GM12891 (cell line): Measurements from ENCODE around the gene ANKRD63.

Experiments
- DNase-seq: peaks from one replicate; pipeline ENCODE4 v3.0.0; 2011; ENCODE audit warnings: low spot score; ENCODE audit not compliant: insufficient read length
- FAIRE-seq: peaks from 2 replicates; lab custom pipeline; 2011; peaks lifted over from hg19 to GRCh38; lab: Jason Lieb, UNC
- PAX5 ChIP-seq: IDR thresholded peaks from 2 replicates; pipeline ENCODE4 v1.6.1; 2011; ENCODE audit warnings: low read length, moderate library complexity, mild to moderate bottlenecking; ENCODE audit not compliant: insufficient read depth, severe bottlenecking
- POLR2A ChIP-seq: IDR thresholded peaks from 2 replicates; pipeline ENCODE4 v1.6.1; 2011; ENCODE audit warnings: low read depth, low read length, control low read depth
- POLR2AphosphoS5 ChIP-seq: IDR thresholded peaks from 2 replicates; pipeline ENCODE4 v1.6.1; 2011; ENCODE audit warnings: low read depth, low read length, control low read depth
- POU2F2 ChIP-seq: IDR thresholded peaks from 2 replicates; pipeline ENCODE4 v1.6.1; 2011; ENCODE audit warnings: low read depth, mild to moderate bottlenecking, control low read depth, low read length, moderate library complexity
- SPI1 ChIP-seq: IDR thresholded peaks from 2 replicates; pipeline ENCODE4 v1.6.1; 2011; ENCODE audit warnings: low read depth, low read length, control low read depth
- TAF1 ChIP-seq: IDR thresholded peaks from 2 replicates; pipeline ENCODE4 v1.6.1; 2011; ENCODE audit warnings: low read depth, low read length, control low read depth

Gene ANKRD63

DNA sequence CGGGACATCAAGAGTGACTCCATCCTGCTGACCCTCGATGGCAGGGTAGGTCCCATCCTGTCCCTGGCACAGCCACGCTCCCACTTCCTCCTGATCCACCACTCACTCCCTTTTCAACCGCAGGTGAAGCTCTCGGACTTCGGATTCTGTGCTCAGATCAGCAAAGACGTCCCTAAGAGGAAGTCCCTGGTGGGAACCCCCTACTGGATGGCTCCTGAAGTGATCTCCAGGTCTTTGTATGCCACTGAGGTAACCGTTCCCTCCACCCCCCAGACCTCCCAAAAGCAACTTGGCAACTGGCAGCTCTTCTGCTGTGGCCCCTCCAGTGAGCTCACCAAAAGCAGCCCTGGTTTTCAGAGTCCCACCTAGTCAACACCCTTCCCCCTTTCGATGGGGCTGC is 9.4 kb downstream of the ANKRD63 start:
- no peak for FAIRE-seq
- no peak for DNase-seq
- TF ChIP-seq PAX5 (no peak), POLR2A (no peak), POU2F2 (no peak)

DNA sequence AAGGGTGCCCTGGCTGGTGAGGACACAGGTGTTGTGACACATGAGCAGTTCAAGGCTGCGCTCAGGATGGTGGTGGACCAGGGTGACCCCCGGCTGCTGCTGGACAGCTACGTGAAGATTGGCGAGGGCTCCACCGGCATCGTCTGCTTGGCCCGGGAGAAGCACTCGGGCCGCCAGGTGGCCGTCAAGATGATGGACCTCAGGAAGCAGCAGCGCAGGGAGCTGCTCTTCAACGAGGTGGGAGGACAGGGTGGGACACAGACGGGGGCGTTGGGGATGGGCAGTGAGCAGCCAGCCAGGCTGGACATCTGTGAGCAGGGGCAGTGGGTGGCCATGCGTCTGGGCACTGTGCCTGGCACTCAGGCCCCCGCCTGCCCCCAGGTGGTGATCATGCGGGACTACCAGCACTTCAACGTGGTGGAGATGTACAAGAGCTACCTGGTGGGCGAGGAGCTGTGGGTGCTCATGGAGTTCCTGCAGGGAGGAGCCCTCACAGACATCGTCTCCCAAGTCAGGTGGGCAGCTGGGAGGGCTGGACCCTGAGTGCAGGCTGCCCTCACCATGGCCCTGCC is 10.3 kb downstream of the ANKRD63 start:
- FAIRE-seq (no peak), DNase-seq (no peak)
- TF ChIP-seq POU2F2 (no peak), POLR2A (no peak), POLR2AphosphoS5 (no peak), TAF1 (no peak), PAX5 (no peak), SPI1 (no peak)

DNA sequence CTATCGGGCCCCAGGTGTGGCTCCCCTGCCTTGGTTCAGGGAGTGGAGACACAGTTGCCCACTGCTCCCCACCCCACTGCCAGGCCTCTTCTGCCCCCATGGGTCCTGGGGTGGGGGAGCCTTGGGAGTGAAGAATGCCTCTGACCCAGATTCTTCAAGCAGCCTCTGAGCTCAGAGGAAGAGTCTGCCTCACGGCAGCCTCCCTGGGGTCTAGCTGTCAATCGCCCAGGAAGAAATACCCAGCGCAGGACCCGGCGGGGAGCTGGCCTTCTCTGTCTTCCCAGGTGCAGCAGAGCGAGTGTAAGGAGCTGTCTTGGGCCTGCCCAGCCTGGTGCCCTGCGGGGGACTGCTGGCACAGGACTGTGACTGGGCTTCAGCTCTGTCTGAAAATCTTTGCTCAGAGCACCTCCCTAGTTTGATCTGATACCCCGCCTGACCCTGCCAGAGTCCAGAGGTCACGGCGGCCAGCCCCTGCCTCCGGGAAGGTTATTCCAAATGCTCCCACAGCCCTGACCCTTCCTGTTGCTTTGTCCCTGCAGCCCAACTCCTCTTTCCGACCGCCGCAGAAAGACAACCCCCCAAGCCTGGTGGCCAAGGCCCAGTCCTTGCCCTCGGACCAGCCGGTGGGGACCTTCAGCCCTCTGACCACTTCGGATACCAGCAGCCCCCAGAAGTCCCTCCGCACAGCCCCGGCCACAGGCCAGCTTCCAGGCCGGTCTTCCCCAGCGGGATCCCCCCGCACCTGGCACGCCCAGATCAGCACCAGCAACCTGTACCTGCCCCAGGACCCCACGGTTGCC is 11.0 kb downstream of the ANKRD63 start:
- TF ChIP-seq POLR2A (no peak), POU2F2 (no peak), PAX5 (no peak), TAF1 (no peak), POLR2AphosphoS5 (no peak)
- no peak for FAIRE-seq

DNA sequence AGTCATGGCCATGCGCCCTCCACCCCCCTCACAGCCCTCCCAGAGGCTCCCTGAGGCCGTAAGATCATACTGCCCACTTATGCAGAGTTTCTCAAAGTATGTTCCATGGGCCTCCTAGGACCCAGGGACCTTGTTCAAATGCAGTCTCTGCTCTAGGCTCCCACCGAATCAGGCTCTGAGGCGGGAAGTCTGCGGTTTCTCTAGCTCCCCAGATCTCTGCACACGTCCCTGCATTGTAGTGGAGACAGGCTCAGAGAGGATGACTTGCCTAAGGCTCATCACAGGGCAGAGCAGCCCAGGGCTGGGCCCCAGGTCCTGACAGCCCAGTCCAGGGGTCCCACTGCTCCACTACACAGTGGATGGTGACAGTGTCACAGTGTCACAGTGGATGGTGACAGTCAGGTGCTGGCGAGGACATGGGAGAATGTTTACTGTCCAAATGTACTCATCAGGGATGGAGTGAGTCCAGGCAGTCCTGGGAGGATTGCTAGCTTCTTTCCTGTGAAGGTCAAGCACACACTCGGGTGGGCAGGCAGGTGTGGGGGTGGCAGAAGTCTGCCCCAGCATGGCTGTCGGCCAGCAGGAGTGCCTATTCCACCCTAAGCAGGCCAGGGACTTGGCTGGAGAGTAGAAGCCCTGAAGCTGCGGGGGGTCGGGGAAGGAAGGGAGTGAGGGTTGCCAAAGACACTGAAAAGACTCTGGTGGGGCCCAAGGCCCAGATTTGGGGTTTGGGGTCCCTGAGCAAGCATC is 12.4 kb downstream of the ANKRD63 start:
- TF ChIP-seq SPI1 (no peak), PAX5 (no peak), POU2F2 (no peak)
- no peak for DNase-seq

More for the DNA sequence above, 11.0 kb downstream of the ANKRD63 start:
- no peak for DNase-seq

DNA sequence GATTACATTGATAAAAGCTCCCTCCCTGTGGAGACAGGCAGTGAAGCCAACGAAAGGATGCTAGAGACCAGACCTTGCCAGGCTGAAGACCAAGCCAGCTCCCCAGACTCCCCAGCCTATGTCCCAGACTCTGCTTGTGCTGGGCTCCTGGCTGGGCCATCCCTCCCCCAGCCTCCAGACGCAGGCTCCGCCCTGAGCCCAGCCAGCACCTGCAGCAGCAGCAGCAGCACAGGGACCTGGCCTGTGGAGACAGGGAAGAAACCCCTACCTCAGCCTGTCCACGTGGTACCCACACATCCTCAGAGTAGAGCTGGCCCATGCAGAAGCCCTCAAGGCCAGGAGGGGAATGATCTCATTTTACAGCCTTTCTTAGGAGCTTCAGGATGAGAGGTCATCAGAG is 13.3 kb downstream of the ANKRD63 start:
- FAIRE-seq (no peak), DNase-seq (no peak)
- no peak for TF ChIP-seq TAF1
- no peak for TF ChIP-seq POU2F2
- TF ChIP-seq POLR2AphosphoS5: no peak
- no peak for TF ChIP-seq PAX5
- TF ChIP-seq SPI1: no peak
- no peak for TF ChIP-seq POLR2A

More for the DNA sequence above, 12.4 kb downstream of the ANKRD63 start:
- FAIRE-seq: no peak

DNA sequence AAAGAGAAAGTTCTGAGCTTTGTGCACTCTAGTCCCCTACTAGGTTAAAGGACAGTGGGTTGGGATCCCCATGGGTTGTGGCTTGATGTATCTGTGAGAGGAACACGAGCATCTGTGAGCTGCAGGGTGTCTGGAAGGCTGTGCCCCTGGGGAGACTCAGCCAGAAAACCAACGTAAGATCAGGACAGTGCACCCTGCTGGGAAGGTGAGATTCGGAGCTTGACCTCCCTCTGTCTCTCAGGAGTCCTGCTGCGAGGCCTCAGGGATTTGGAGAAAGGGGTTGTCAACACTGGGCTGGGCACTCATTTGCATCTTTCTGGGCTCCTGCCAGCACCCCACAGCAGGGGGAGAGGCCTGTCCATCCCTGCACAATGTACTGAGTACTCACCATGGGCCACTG is 15.2 kb downstream of the ANKRD63 start:
- TF ChIP-seq POLR2AphosphoS5 (no peak), PAX5 (no peak), POLR2A (no peak), SPI1 (no peak), POU2F2 (no peak), TAF1 (no peak)
- DNase-seq: no peak
- FAIRE-seq: no peak

DNA sequence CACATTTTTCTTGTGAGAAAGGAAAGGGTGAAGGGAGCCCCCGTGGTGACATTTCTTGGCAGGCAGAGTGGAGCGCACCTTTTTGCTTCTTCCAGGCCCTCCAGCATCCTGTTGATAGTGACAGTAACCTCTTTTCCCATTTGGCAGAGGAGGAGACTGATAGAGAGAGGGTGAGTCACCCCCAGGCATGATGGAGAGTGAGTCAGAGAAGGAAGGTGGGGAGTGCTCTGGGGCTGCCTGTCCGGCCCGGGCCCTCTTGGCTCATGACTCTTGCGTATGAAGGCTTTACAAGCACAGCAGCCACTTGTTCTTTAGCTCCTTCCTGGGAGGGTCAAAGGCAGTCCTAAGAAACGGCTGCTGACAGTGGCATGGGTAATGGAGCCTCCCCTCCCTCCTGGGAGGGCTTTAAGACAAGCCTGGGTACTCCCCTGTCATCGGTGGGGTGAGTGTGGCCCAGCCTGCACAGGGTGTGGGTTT is 16.0 kb downstream of the ANKRD63 start:
- TF ChIP-seq PAX5 (no peak), POLR2A (no peak), POLR2AphosphoS5 (no peak), SPI1 (no peak), POU2F2 (no peak), TAF1 (no peak)
- FAIRE-seq: no peak
- DNase-seq: no peak

DNA sequence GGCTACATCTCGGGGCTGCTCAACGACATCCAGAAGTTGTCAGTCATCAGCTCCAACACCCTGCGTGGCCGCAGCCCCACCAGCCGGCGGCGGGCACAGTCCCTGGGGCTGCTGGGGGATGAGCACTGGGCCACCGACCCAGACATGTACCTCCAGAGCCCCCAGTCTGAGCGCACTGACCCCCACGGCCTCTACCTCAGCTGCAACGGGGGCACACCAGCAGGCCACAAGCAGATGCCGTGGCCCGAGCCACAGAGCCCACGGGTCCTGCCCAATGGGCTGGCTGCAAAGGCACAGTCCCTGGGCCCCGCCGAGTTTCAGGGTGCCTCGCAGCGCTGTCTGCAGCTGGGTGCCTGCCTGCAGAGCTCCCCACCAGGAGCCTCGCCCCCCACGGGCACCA is 17.0 kb downstream of the ANKRD63 start:
- TF ChIP-seq SPI1 (no peak), POLR2A (no peak), POLR2AphosphoS5 (no peak), PAX5 (no peak), TAF1 (no peak), POU2F2 (no peak)
- FAIRE-seq (no peak), DNase-seq (no peak)

DNA sequence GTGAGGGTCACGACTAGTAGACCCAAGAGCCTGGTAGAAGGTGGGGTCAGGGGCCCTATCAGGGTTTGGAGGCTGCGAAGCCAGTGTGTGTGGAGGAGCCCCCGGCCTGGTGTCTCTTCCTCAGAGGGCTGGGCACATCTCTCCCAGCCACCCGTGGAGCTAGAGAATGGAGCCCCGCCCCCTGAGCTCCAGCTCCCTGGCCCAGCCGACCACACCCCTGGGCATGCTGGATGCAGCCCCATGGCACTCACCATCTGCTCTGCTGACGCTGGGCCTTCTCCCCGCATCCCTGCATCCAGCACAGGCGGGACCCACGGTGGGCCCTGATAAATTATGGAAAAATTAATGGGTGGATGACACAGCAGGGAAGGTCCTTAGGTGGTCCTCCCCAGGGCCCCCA is 17.5 kb downstream of the ANKRD63 start:
- FAIRE-seq (no peak), DNase-seq (no peak)
- TF ChIP-seq POU2F2 (no peak), SPI1 (no peak), POLR2A (no peak), TAF1 (no peak), PAX5 (no peak), POLR2AphosphoS5 (no peak)
